Measurements from ENCODE around the gene WRNIP1.
A peak's percentile ranks its signal among the peaks of the same experiment; 100 is the strongest.

WRNIP1 gene

GRCh38 chr6:2763876-2764540 is 1.2 kb upstream of the WRNIP1 start:
- no peak for DNase-seq

GRCh38 chr6:2764610-2765165 is 505 bp upstream of the WRNIP1 start:
- peak in 1 of 2 donors; percentile 58 for DNase-seq

- no peak for DNase-seq
Observed at GRCh38 chr6:2765896-2766766, 938 bp downstream of the WRNIP1 start.

- DNase-seq, result no peak
Observed at GRCh38 chr6:2766767-2767656, 1.8 kb downstream of the WRNIP1 start.

GRCh38 chr6:2767657-2768524 is 2.7 kb downstream of the WRNIP1 start:
- DNase-seq, result no peak

- DNase-seq, result no peak
Observed at GRCh38 chr6:2768696-2769095, 3.5 kb downstream of the WRNIP1 start.

- DNase-seq, result no peak
Observed at GRCh38 chr6:2770171-2770570, 5.0 kb downstream of the WRNIP1 start.

- no peak for DNase-seq
Observed at GRCh38 chr6:2771079-2771478, 5.9 kb downstream of the WRNIP1 start.

GRCh38 chr6:2772840-2773239 is 7.6 kb downstream of the WRNIP1 start:
- DNase-seq, result no peak

- no peak for DNase-seq
Observed at GRCh38 chr6:2773449-2773848, 8.3 kb downstream of the WRNIP1 start.

- DNase-seq, result no peak
Observed at GRCh38 chr6:2775003-2775402, 9.8 kb downstream of the WRNIP1 start.

- DNase-seq, result no peak
Observed at GRCh38 chr6:2777249-2777648, 12.1 kb downstream of the WRNIP1 start.

GRCh38 chr6:2780102-2780737 is 15.0 kb downstream of the WRNIP1 start:
- DNase-seq, result no peak

GRCh38 chr6:2781685-2782355 is 16.6 kb downstream of the WRNIP1 start:
- no peak for DNase-seq

GRCh38 chr6:2782356-2782708 is 17.1 kb downstream of the WRNIP1 start:
- no peak for DNase-seq

GRCh38 chr6:2782825-2783187 is 17.6 kb downstream of the WRNIP1 start:
- no peak for DNase-seq

- DNase-seq, result peak in 1 of 2 donors; percentile 79
Observed at GRCh38 chr6:2783188-2783963, 18.2 kb downstream of the WRNIP1 start.

- DNase-seq, result no peak
Observed at GRCh38 chr6:2784061-2784460, 18.9 kb downstream of the WRNIP1 start.

GRCh38 chr6:2784930-2785329 is 19.7 kb downstream of the WRNIP1 start:
- no peak for DNase-seq

GRCh38 chr6:2786269-2786668 is 21.1 kb downstream of the WRNIP1 start:
- DNase-seq, result no peak

All from bone marrow (tissue), 2 donors.